SK-N-MC (cell line): Measurements from ENCODE around the gene ITGB3BP.

Source experiments
- EZH2 ChIP-seq: fragments of 200-600 bp; sonication (generic); IDR thresholded peaks from one replicate; pipeline ENCODE4 v1.6.1; 2017; ENCODE audit warnings: antibody characterized with exemption
- FOXP2 ChIP-seq: optimal IDR thresholded peaks from 2 replicates; pipeline ENCODE3; 2011; ENCODE audit warnings: mild to moderate bottlenecking, moderate library complexity; ENCODE audit not compliant: insufficient read depth; ENCODE audit errors: extremely low read length, control extremely low read depth
- POLR2AphosphoS5 ChIP-seq: IDR thresholded peaks from 2 replicates; pipeline ENCODE4 v1.6.1; 2012; ENCODE audit warnings: mild to moderate bottlenecking, low read depth, low read length, borderline replicate concordance

- TF ChIP-seq EZH2 (no peak), FOXP2 (no peak), POLR2AphosphoS5 (no peak)
Measured at GRCh38 chr1:63545780-63546179, 22.8 kb upstream of the ITGB3BP start.
